H9 (cell line): ENCODE data around the gene ZNF512. TPM values are rescaled to one million over a fixed set of nuclear protein-coding genes. Genes with fewer than 3 reads are reported as not detected.

ENCODE experiments used
- DNase-seq: peaks from one replicate; pipeline ENCODE4 v3.0.0-alpha.2; 2017
- H2AFZ ChIP-seq: one replicate; pipeline ENCODE4 v1.6.1; 2013; ENCODE audit warnings: mild to moderate bottlenecking, low read length, control low read depth, moderate library complexity
- H2AK5ac ChIP-seq: 2 replicates; pipeline ENCODE4 v1.6.1; 2013; ENCODE audit warnings: low read length, control low read depth, mixed read lengths; ENCODE audit not compliant: insufficient read length
- H2BK120ac ChIP-seq: one replicate; pipeline ENCODE4 v1.6.1; 2013; ENCODE audit warnings: low read depth, mild to moderate bottlenecking, low read length, control low read depth, inconsistent platforms; ENCODE audit not compliant: poor library complexity, severe bottlenecking
- H2BK12ac ChIP-seq: 2 replicates; pipeline ENCODE4 v1.6.1; 2013; ENCODE audit warnings: low read length, control low read depth, mixed read lengths, low read depth; ENCODE audit not compliant: insufficient read length
- H2BK15ac ChIP-seq: 2 replicates; pipeline ENCODE4 v1.6.1; 2013; ENCODE audit warnings: low read depth, low read length, control low read depth
- H2BK20ac ChIP-seq: one replicate; pipeline ENCODE4 v1.6.1; 2013; ENCODE audit warnings: low read depth, mild to moderate bottlenecking, low read length, control low read depth, inconsistent platforms; ENCODE audit not compliant: poor library complexity, severe bottlenecking
- H2BK5ac ChIP-seq: 2 replicates; pipeline ENCODE4 v1.6.1; 2013; ENCODE audit warnings: low read length, control low read depth, mixed read lengths; ENCODE audit not compliant: insufficient read length
- H3K14ac ChIP-seq: 2 replicates; pipeline ENCODE4 v1.6.1; 2013; ENCODE audit warnings: low read length, control low read depth; ENCODE audit not compliant: insufficient read depth
- H3K18ac ChIP-seq: 2 replicates; pipeline ENCODE4 v1.6.1; 2013; ENCODE audit warnings: low read depth, mild to moderate bottlenecking, mixed read lengths, low read length, control low read depth; ENCODE audit not compliant: insufficient read length
- H3K23ac ChIP-seq: 2 replicates; pipeline ENCODE4 v1.6.1; 2013; ENCODE audit warnings: low read length, control low read depth, mixed read lengths, low read depth; ENCODE audit not compliant: insufficient read length
- H3K23me2 ChIP-seq: 2 replicates; pipeline ENCODE4 v1.6.1; 2013; ENCODE audit warnings: low read depth, mild to moderate bottlenecking, mixed read lengths, low read length, control low read depth; ENCODE audit not compliant: insufficient read length, poor library complexity, severe bottlenecking
- H3K27ac ChIP-seq: 2 replicates; pipeline ENCODE4 v1.5.1; 2013; ENCODE audit warnings: low read length, control low read depth, mixed read lengths, low read depth; ENCODE audit not compliant: insufficient read length
- H3K27me3 ChIP-seq: 2 replicates; pipeline ENCODE4 v1.6.1; 2013; ENCODE audit warnings: low read length, control low read depth, inconsistent platforms; ENCODE audit not compliant: insufficient read depth
- H3K4ac ChIP-seq: 2 replicates; pipeline ENCODE4 v1.6.1; 2013; ENCODE audit warnings: low read depth, mild to moderate bottlenecking, control low read depth, inconsistent platforms, low read length, moderate library complexity
- H3K4me1 ChIP-seq: 2 replicates; pipeline ENCODE4 v1.6.1; 2013; ENCODE audit warnings: low read length, control low read depth, inconsistent platforms; ENCODE audit not compliant: insufficient read depth
- H3K4me2 ChIP-seq: 2 replicates; pipeline ENCODE4 v1.6.1; 2013; ENCODE audit warnings: low read length, control low read depth, mixed read lengths; ENCODE audit not compliant: insufficient read length, insufficient read depth
- H3K56ac ChIP-seq: 2 replicates; pipeline ENCODE4 v1.6.1; 2013; ENCODE audit warnings: low read depth, mild to moderate bottlenecking, mixed read lengths, low read length, control low read depth; ENCODE audit not compliant: insufficient read length
- H3K79me1 ChIP-seq: 2 replicates; pipeline ENCODE4 v1.6.1; 2013; ENCODE audit warnings: low read depth, mild to moderate bottlenecking, moderate library complexity, low read length, control low read depth, inconsistent platforms; ENCODE audit not compliant: insufficient read depth, poor library complexity, severe bottlenecking
- H3K79me2 ChIP-seq: 2 replicates; pipeline ENCODE4 v1.6.1; 2013; ENCODE audit warnings: low read length, control low read depth, inconsistent platforms; ENCODE audit not compliant: insufficient read depth
- H3K9ac ChIP-seq: 2 replicates; pipeline ENCODE4 v1.6.1; 2013; ENCODE audit warnings: low read length, control low read depth, mixed read lengths; ENCODE audit not compliant: insufficient read length; ENCODE audit errors: extremely low read depth
- H3K9me3 ChIP-seq: one replicate; pipeline ENCODE4 v1.6.1; 2013; ENCODE audit warnings: low read depth, low read length, inconsistent platforms; ENCODE audit not compliant: control insufficient read depth
- H3T11ph ChIP-seq: one replicate; pipeline ENCODE4 v1.6.1; 2013; ENCODE audit warnings: mild to moderate bottlenecking, low read length, control low read depth, inconsistent platforms
- H4K20me1 ChIP-seq: one replicate; pipeline ENCODE4 v1.6.1; 2013; ENCODE audit not compliant: control insufficient read depth, insufficient read length, insufficient read depth
- H4K5ac ChIP-seq: 2 replicates; pipeline ENCODE4 v1.6.1; 2013; ENCODE audit warnings: low read depth, mild to moderate bottlenecking, mixed read lengths, low read length, control low read depth; ENCODE audit not compliant: insufficient read length
- H4K8ac ChIP-seq: replicated peaks from 2 replicates; pipeline ENCODE4 v1.6.1; 2013; ENCODE audit warnings: low read length, control low read depth, mixed read lengths, low read depth; ENCODE audit not compliant: insufficient read length
- H4K91ac ChIP-seq: 2 replicates; pipeline ENCODE4 v1.6.1; 2013; ENCODE audit warnings: low read depth, mild to moderate bottlenecking, moderate library complexity, mixed read lengths, low read length, control low read depth; ENCODE audit not compliant: insufficient read length
- H3K27ac Mint-ChIP-seq, 3 experiments: 2 replicates in 2 of 3; 3 replicates in 1 of 3; pipeline ENCODE4 v1.8.0; 2020 to 2021; ENCODE audit warnings: mixed read lengths in 3 of 3, mild to moderate bottlenecking in 1 of 3, moderate library complexity in 1 of 3
- H3K27me3 Mint-ChIP-seq: 2 replicates; pipeline ENCODE4 v1.8.0; 2021; ENCODE audit warnings: low read depth, mild to moderate bottlenecking, moderate library complexity, mixed read lengths
- H3K36me3 Mint-ChIP-seq, 3 experiments: 2 replicates in 2 of 3; 3 replicates in 1 of 3; pipeline ENCODE4 v1.8.0; 2020 to 2021; ENCODE audit warnings: low read depth in 3 of 3, mixed read lengths in 3 of 3; ENCODE audit not compliant: insufficient read depth in 1 of 3
- H3K4me1 Mint-ChIP-seq, 2 experiments: 2 replicates each; pipeline ENCODE4 v1.8.0; 2020; ENCODE audit warnings: mixed read lengths in 2 of 2
- H3K4me3 Mint-ChIP-seq, 2 experiments: 2 replicates in 1 of 2; 3 replicates in 1 of 2; pipeline ENCODE4 v1.8.0; 2020 to 2021; ENCODE audit warnings: mild to moderate bottlenecking in 2 of 2, mixed read lengths in 2 of 2, moderate library complexity in 1 of 2
- H3K9me3 Mint-ChIP-seq, 2 experiments: 2 replicates in 1 of 2; 3 replicates in 1 of 2; pipeline ENCODE4 v1.8.0; 2020; ENCODE audit warnings: mild to moderate bottlenecking in 2 of 2, mixed read lengths in 2 of 2, moderate library complexity in 1 of 2
- CTCF ChIP-seq: fragments of 200-600 bp; sonication (generic); conservative IDR thresholded peaks from 3 replicates; pipeline ENCODE4 v1.8.0; 2021; ENCODE audit warnings: antibody characterized with exemption, mild to moderate bottlenecking
- WGBS: extraction: QIAGEN DNeasy Blood & Tissue Kit; methylation state at CpG from one replicate; pipeline ENCODE4 v1.1.7; 2013; ENCODE audit warnings: missing lambda C conversion rate, low lambda C conversion rate, mixed read lengths; ENCODE audit not compliant: insufficient read length; ENCODE audit errors: extremely low coverage; 5-methylcytosine and 5-hydroxymethylcytosine counted together
- total RNA-seq: library from RNA; stranded (reverse); gene quantifications from 2 replicates; pipeline ENCODE4 v1.2.1, GENCODE V29; 2021

Gene ZNF512
- total RNA-seq, 1 experiment from 2014 or later, result 38.2 TPM

GRCh38 chr2:27638709-27639108, 55.9 kb downstream of the ZNF512 start:
- no peak for TF ChIP-seq CTCF
- no peak overlapping the region for H2BK12ac ChIP-seq
- H2BK5ac ChIP-seq, result no peak overlapping the region
- no peak overlapping the region for H3K18ac ChIP-seq
- DNase-seq, result no peak
- no peak overlapping the region for H3K27ac Mint-ChIP-seq
- no peak overlapping the region for H3K14ac ChIP-seq
- H4K5ac ChIP-seq, result no peak overlapping the region
- H4K8ac ChIP-seq, result no peak overlapping the region
- no peak overlapping the region for H2BK20ac ChIP-seq
- H3K27me3 Mint-ChIP-seq, result no peaks in the 10 kb centered on the region
- H3K79me2 ChIP-seq, result no peaks in the 10 kb centered on the region
- no peak overlapping the region for H2BK120ac ChIP-seq
- no CpG with 5 or more reads among the region's 3 CpGs for whole genome bisulfite sequencing
- no peaks in the 10 kb centered on the region for H3K4me1 Mint-ChIP-seq
- no peak overlapping the region for H3K4me3 Mint-ChIP-seq
- H3K79me1 ChIP-seq, result no peaks in the 10 kb centered on the region
- no peak overlapping the region for H3K4me2 ChIP-seq
- H2AK5ac ChIP-seq, result no peak overlapping the region
- no peak overlapping the region for H2BK15ac ChIP-seq
- no peak overlapping the region for H2AFZ ChIP-seq
- no peak overlapping the region for H3K27ac ChIP-seq
- H3T11ph ChIP-seq, result no peak overlapping the region
- H3K56ac ChIP-seq, result no peak overlapping the region
- H3K36me3 Mint-ChIP-seq, result peaks cover 21 to 68% (median 56%) of the 10 kb centered on the region in 3 experiments
- no peaks in the 10 kb centered on the region for H3K27me3 ChIP-seq
- H3K9me3 Mint-ChIP-seq, result no peaks in the 10 kb centered on the region
- H3K4me1 ChIP-seq, result no peaks in the 10 kb centered on the region
- no peak overlapping the region for H4K91ac ChIP-seq
- H3K4ac ChIP-seq, result no peak overlapping the region
- H3K9ac ChIP-seq, result no peak overlapping the region
- H3K23ac ChIP-seq, result no peak overlapping the region
- H4K20me1 ChIP-seq, result no peaks in the 10 kb centered on the region
- no peaks in the 10 kb centered on the region for H3K23me2 ChIP-seq
- H3K9me3 ChIP-seq, result no peaks in the 10 kb centered on the region
